Activated T-helper 1 cell treated with Interleukin-2 at 50 U/mL for 16 hours (primary cell): ENCODE results near the gene ILF3.
"Not testable (repeated sequence)": the region's sequence is repeated elsewhere in the genome, so short reads cannot be mapped to it uniquely, and the experiment has no call there.

ENCODE experiments used
- DNase-seq: peaks from one replicate; pipeline ENCODE4 v3.0.0-alpha.2; 2020; ENCODE audit warnings: low read depth

ILF3 gene

GRCh38 chr19:10675214-10675613, 21.1 kb downstream of the ILF3 start:
- not testable (repeated sequence) for DNase-seq

- no peak for DNase-seq
Measured at GRCh38 chr19:10677751-10678150, 23.6 kb downstream of the ILF3 start.

- DNase-seq, result no peak
Measured at GRCh38 chr19:10678813-10679212, 24.7 kb downstream of the ILF3 start.

GRCh38 chr19:10679743-10680142, 25.6 kb downstream of the ILF3 start:
- no peak for DNase-seq

- no peak for DNase-seq
Measured at GRCh38 chr19:10680545-10681135, 26.5 kb downstream of the ILF3 start.

GRCh38 chr19:10681658-10682057, 27.5 kb downstream of the ILF3 start:
- DNase-seq, result no peak

GRCh38 chr19:10682397-10683063, 28.4 kb downstream of the ILF3 start:
- no peak for DNase-seq

- DNase-seq, result no peak
Measured at GRCh38 chr19:10683064-10683426, 28.9 kb downstream of the ILF3 start.

GRCh38 chr19:10683582-10683981, 29.4 kb downstream of the ILF3 start:
- no peak for DNase-seq

GRCh38 chr19:10685210-10685609, 31.1 kb downstream of the ILF3 start:
- DNase-seq, result no peak

- DNase-seq, result no peak
Measured at GRCh38 chr19:10686193-10686592, 32.0 kb downstream of the ILF3 start.

- no peak for DNase-seq
Measured at GRCh38 chr19:10686661-10687517, 32.7 kb downstream of the ILF3 start.

GRCh38 chr19:10687518-10688288, 33.6 kb downstream of the ILF3 start:
- DNase-seq, result no peak

GRCh38 chr19:10688545-10689280, 34.6 kb downstream of the ILF3 start:
- no peak for DNase-seq

- DNase-seq, result no peak
Measured at GRCh38 chr19:10690341-10690781, 36.2 kb downstream of the ILF3 start.

- DNase-seq, result no peak
Measured at GRCh38 chr19:10691178-10691881, 37.2 kb downstream of the ILF3 start.

- DNase-seq, result no peak
Measured at GRCh38 chr19:10691883-10692282, 37.7 kb downstream of the ILF3 start.

- DNase-seq, result no peak
Measured at GRCh38 chr19:10692673-10693264, 38.6 kb downstream of the ILF3 start.

- DNase-seq, result no peak
Measured at GRCh38 chr19:10694706-10695307, 40.7 kb downstream of the ILF3 start.
